Astrocyte of the cerebellum (primary cell): ENCODE measurements around the gene HYAL1.
A peak's percentile ranks its signal among the peaks of the same experiment; 100 is the strongest.

Experiments used
- DNase-seq: peaks from one replicate; pipeline ENCODE4 v3.0.0-alpha.2; 2011; ENCODE audit warnings: low read depth
- H3K4me3 ChIP-seq: 2 replicates; pipeline ENCODE4 v1.5.1; 2011; ENCODE audit warnings: mild to moderate bottlenecking, low read depth, low read length, moderate library complexity
- CTCF ChIP-seq: IDR thresholded peaks from 2 replicates; pipeline ENCODE4 v1.5.1; 2012; ENCODE audit warnings: low read length, low read depth, moderate library complexity, mild to moderate bottlenecking; ENCODE audit errors: missing control alignments
- in situ Hi-C: cut with HindIII; loops from 2 replicates; pipeline ENCODE4 v1.10.0; 2017; ENCODE audit warnings: low sequenced_read_pairs

The HYAL1 gene

DNA sequence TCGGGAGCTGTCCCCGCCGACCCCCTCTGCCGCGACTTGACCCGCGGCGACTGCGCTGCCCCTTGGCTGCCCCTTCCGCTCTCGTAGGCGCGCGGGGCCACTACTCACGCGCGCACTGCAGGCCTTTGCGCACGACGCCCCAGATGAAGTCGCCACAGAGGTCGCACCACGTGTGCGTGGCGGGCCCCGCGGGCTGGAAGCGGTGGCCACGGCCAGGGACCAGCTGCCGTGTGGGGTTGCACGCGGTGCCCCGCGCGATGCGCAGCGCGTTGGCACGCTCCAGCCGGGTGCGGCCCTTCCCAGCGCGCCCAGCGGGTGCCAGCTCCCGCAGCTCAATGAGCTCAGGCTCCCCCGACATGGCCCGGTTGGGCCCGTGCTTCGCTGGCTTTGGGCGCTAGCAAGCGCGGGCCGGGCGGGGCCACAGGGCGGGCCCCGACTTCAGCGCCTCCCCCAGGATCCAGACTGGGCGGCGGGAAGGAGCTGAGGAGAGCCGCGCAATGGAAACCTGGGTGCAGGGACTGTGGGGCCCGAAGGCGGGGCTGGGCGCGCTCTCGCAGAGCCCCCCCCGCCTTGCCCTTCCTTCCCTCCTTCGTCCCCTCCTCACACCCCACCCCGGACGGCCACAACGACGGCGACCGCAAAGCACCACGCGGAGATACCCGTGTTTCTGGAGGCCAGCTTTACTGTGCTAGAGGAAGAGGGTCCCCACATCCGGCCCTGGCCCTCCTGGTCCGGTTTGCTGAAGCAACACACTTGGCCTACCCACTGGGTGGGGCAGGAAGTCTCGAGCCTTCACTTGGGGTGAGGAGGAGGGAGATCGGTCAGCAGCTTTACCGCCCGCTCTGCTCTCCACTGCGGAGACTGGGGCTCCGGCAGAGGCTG is 37.3 kb upstream of the HYAL1 start, which contains the start of gene RASSF1:
RASSF1 (minus strand) TSS at position 389 of the 882 bp plus-strand sequence; CDS start at position 358, 31 bp downstream.
- TF ChIP-seq CTCF, result no peak
- DNase-seq, result no peak
- H3K4me3 ChIP-seq, result no peak within 1 kb of the TSS
- in situ Hi-C loops, result no loop called here

DNA sequence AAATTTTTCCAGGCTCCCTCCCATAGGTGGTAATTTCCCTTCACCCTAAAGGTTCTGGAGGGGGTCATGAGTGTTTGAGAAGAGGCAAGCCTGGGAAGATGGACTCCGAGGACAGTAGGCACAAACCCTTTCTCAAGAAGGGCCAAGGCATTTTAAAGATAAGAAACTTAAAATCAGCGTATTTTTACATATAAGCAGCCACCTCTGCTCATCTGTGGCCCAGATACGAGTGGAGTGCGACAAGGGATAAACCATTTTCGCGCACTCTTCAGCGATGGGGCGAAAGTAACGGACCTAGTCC is 36.7 kb upstream of the HYAL1 start:
- no peak for TF ChIP-seq CTCF
- H3K4me3 ChIP-seq, result no peak overlapping the region
- no peak for DNase-seq
- in situ Hi-C loops, result no loop called here

GRCh38 chr3:50339485-50340146 is 36.2 kb upstream of the HYAL1 start:
- DNase-seq, result no peak
- TF ChIP-seq CTCF, result no peak
- in situ Hi-C loops, result no loop called here
- H3K4me3 ChIP-seq, result no peak overlapping the region

DNA sequence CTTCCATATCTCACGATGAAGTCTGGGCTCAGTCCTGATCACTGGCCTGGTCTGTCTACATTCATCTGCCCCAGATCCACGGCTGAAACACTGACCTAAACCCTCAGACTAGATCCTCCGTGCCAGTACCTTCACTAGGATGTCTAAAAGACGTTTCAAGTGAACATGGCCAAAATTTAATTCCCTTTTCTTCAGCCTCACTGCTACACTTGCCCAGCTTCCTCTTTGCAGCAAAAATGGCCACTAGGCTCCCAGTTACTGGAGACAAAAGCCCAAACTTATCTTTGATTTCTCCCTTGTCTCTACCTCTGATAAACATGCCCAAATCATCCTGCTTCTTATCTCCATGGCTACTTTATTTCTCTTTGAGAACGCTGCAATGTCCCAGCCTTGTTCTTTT is 35.6 kb upstream of the HYAL1 start:
- TF ChIP-seq CTCF, result no peak
- H3K4me3 ChIP-seq, result no peak overlapping the region
- no peak for DNase-seq
- in situ Hi-C loops, result no loop called here

GRCh38 chr3:50337175-50337861 is 33.9 kb upstream of the HYAL1 start:
- peak overlapping the region; percentile 74 for H3K4me3 ChIP-seq
- TF ChIP-seq CTCF, result no peak
- DNase-seq, result peak; percentile 98
- in situ Hi-C loops, result no loop called here

GRCh38 chr3:50336452-50337174 is 33.2 kb upstream of the HYAL1 start:
- in situ Hi-C loops, result no loop called here
- no peak for TF ChIP-seq CTCF
- no peak for DNase-seq
- peak overlapping the region; percentile 74 for H3K4me3 ChIP-seq
